ENCODE data around the gene FCER1G.

DNA sequence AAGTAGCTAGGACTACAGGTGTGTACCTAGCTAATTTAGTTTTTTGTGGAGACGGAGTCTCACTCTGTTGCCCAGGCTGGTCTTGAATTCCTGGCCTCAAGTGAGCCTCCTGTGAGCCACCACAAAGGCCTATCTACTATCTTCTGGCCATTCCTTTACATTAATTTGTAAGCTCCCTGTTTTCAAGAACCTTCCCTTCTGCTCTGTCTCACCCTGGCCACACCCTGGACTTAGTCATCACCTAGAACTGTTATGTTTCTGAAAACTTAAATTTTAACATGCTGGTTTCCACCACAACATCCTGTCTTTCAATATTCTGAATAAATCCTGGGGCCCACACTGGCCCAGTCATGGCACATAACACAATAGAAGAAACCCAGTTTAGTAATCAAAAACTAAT is 32.9 kb upstream of the FCER1G start:
- TF ChIP-seq CTCF (IDR thresholded peaks at IDR 0.05) (no peak), EZH2 (IDR thresholded peaks at IDR 0.05) (no peak), EZH2phosphoT487 (IDR thresholded peaks at IDR 0.05) (no peak)
